Esophagus muscularis mucosa (tissue), 3 donors: ENCODE measurements around the gene SAV1.

Experiments used
- CTCF ChIP-seq, 3 experiments: fragments of 200-600 bp in 2 of 3; fragments of 450-650 bp in 1 of 3; sonication (generic) in 2 of 3; IDR thresholded peaks; one replicate each; pipeline ENCODE4 v1.5.1; 2017 to 2019; ENCODE audit warnings: antibody characterized with exemption in 3 of 3, mild to moderate bottlenecking in 2 of 3, moderate library complexity in 1 of 3
- POLR2A ChIP-seq: fragments of 450-650 bp; IDR thresholded peaks from one replicate; pipeline ENCODE4 v1.6.1; 2017; ENCODE audit warnings: antibody characterized with exemption, moderate library complexity, mild to moderate bottlenecking, low read depth
- POLR2AphosphoS5 ChIP-seq, 2 donors: sonication (generic); formaldehyde crosslinking; IDR thresholded peaks; one replicate each; pipeline ENCODE4 v1.6.1; 2017; ENCODE audit warnings: antibody characterized with exemption in 2 of 2

GRCh38 chr14:50615552-50615951 is 52.6 kb downstream of the SAV1 start:
- TF ChIP-seq CTCF (IDR thresholded peaks at IDR 0.05) (no peak), POLR2A (no peak), POLR2AphosphoS5 (IDR thresholded peaks at IDR 0.05) (no peak)
